Dendritic cell treated with granulocyte-macrophage colony-stimulating factor and Interleukin-4, amounts not matched to agents 40 ng/mL and 50 ng/mL, for 4 days (primary cell): Measurements from ENCODE around the gene CD86.
"Not testable (repeated sequence)": the region's sequence is repeated elsewhere in the genome, so short reads cannot be mapped to it uniquely, and the experiment has no call there.

Experiments used
- H3K27ac Mint-ChIP-seq: one replicate; pipeline ENCODE4 v1.8.0; 2022; ENCODE audit warnings: mild to moderate bottlenecking, mixed read lengths
- H3K27me3 Mint-ChIP-seq: one replicate; pipeline ENCODE4 v1.8.0; 2022; ENCODE audit warnings: mild to moderate bottlenecking, mixed read lengths
- H3K36me3 Mint-ChIP-seq: one replicate; pipeline ENCODE4 v1.8.0; 2022; ENCODE audit warnings: low read depth, mixed read lengths
- H3K4me1 Mint-ChIP-seq: one replicate; pipeline ENCODE4 v1.8.0; 2022; ENCODE audit warnings: low read depth, mixed read lengths
- H3K4me3 Mint-ChIP-seq: one replicate; pipeline ENCODE4 v1.8.0; 2022; ENCODE audit warnings: mild to moderate bottlenecking, moderate library complexity, mixed read lengths
- H3K9me3 Mint-ChIP-seq: one replicate; pipeline ENCODE4 v1.8.0; 2022; ENCODE audit warnings: mixed read lengths
- intact Hi-C: fragments of 100-400 bp; cut with micrococcal nuclease; formaldehyde crosslinking; loops from one replicate; pipeline ENCODE4 v1.15.0; 2022

Gene CD86

DNA sequence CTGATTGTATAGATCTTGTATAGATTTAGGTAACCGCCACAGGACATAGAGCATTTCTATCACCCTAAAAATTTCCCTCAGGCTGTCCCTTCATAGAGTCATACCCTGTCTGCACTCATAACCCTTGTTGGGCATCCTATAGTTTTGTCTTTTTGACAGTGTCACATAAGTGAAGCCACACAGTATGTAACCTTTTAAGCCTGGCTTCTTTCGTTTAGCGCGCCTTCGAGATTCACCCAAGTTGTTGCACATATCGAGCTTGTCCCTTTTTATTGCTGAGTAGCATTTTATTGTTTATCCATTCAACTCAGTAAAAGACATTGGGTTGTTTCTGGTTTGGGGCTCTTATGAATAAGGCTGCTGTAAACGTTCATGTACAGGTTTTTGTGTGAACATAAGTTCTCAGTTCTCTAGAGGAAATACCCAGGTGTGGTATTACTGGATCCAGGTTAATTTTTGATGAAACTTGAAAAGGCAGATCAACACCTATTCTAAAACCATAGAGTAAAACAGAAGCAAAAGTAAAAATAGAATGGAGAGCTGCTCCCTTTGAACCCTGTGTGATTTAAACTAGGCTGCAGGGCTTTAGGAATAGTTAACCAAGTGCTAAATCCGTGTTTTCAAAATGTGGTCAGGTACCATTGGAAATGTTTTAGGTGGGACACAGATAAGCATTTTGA, 49.5 kb downstream of the CD86 start:
- H3K27me3 Mint-ChIP-seq = no peaks in the 10 kb centered on the region
- peaks cover 22% of the 10 kb centered on the region for H3K4me1 Mint-ChIP-seq
- no peak overlapping the region for H3K27ac Mint-ChIP-seq
- H3K9me3 Mint-ChIP-seq = no peaks in the 10 kb centered on the region
- H3K36me3 Mint-ChIP-seq = peaks cover 77% of the 10 kb centered on the region
- H3K4me3 Mint-ChIP-seq = no peak overlapping the region
- intact Hi-C loops = no loop called here

DNA sequence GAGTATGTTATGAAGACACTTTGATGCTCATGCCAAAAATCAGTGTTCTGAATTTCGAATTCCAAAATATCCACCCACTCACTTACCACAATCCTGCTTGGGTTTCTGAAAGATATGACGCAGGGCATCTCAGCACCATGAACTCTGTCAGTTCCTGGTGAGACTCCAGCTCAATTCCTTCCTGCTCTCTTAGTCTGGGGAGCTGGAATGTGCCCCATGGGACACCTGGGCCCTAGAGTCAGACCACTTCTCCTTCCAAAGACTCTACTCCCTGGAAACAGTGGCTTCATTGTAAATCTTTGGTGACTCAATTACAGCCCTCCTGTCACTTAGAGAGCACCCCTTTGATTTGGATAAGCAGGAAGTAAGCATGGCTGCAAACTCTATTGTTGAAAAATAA, 50.5 kb downstream of the CD86 start:
- Mint-ChIP-seq H3K36me3 (peaks cover 79% of the 10 kb centered on the region), H3K27ac (no peak overlapping the region), H3K9me3 (no peaks in the 10 kb centered on the region), H3K4me3 (no peak overlapping the region), H3K27me3 (no peaks in the 10 kb centered on the region), H3K4me1 (peaks cover 23% of the 10 kb centered on the region)
- intact Hi-C loops = no loop called here

DNA sequence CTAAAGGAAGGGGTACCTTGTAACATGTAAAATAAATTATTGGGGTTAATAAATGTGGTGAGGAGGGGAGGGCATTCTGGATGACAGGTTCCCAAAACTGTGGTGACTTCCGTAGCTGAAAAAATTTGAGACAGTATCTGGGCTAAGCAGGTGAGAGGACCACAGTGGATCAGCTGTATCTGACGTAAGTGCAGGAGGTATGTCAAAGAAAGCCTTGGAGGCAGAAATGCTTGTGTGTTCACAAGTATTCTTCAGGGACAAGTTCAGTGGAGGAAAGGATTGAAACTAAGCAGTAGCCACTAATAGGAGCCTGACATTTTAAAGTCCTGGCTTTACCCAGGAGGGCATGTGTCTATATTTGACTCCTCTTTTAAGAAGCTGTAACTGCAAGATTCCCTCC, 52.0 kb downstream of the CD86 start:
- no peak overlapping the region for H3K4me3 Mint-ChIP-seq
- H3K27me3 Mint-ChIP-seq = no peaks in the 10 kb centered on the region
- peaks cover 30% of the 10 kb centered on the region for H3K4me1 Mint-ChIP-seq
- intact Hi-C loops = no loop called here
- no peak overlapping the region for H3K27ac Mint-ChIP-seq
- H3K36me3 Mint-ChIP-seq = peaks cover 81% of the 10 kb centered on the region
- no peaks in the 10 kb centered on the region for H3K9me3 Mint-ChIP-seq

DNA sequence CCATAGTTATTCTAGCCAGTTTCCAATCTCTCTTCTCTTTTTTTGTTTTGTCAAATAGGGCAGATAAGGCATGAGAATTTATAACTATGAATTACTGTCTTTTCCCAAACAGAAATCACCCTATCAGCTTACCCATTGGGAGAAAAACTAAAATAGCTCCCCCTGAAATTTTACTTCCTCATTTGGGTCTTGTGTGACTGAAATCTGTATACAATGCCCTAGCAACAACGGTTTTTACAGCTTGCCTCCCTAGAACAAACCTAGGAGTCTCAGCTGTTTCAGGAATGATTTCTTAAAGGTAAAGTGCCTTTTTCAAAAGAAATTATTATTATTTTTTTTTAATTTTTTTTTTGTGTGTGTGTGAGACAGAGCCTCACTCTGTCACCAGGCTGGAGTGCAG, 56.8 kb downstream of the CD86 start:
- intact Hi-C loops = no loop called here
- Mint-ChIP-seq H3K36me3 (peaks cover 79% of the 10 kb centered on the region), H3K9me3 (no peaks in the 10 kb centered on the region), H3K27ac (no peak overlapping the region), H3K4me3 (no peak overlapping the region), H3K27me3 (no peaks in the 10 kb centered on the region), H3K4me1 (peaks cover 13% of the 10 kb centered on the region)

DNA sequence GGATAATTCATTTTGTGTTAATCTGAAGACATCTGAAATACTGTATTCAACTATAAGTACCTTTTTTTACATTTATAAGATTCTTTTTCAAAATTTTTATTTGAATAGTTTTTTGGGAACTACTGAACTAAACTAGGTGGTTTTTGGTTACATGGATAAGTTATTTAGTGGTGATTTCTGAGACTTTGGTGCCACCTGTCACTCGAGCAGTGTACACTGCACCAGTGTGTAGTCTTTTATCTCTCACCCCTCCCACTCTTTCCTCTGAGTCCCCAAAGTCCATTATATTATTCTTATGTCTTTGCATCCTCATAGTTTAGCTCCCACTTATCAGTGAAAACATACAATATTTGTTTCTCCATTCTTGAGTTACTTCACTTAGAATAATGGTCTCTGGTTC, 57.6 kb downstream of the CD86 start:
- Mint-ChIP-seq H3K9me3 (no peaks in the 10 kb centered on the region), H3K4me1 (peaks cover 13% of the 10 kb centered on the region), H3K36me3 (peaks cover 79% of the 10 kb centered on the region), H3K4me3 (no peak overlapping the region), H3K27me3 (no peaks in the 10 kb centered on the region), H3K27ac (no peak overlapping the region)
- intact Hi-C loops = no loop called here

DNA sequence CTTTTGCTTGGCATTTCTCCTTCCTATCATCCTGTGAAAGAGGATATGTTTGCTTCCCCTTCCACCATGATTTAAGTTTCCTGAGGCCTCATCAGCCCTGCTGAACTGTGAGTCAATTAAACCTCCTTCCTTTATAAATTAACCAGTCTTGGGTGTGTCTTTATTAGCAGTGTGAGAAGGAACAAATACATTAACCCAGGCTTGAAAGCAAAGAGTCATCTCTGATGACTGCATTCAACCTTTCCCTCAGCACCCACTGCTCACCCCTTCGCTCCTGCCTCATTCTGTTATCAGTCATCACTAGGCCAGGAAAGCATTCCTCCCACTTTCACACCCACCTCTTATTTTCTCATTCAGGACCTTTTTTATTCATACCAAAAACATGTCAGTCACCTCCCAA, 68.7 kb downstream of the CD86 start:
- Mint-ChIP-seq H3K9me3 (peaks cover 9% of the 10 kb centered on the region), H3K27ac (peak overlapping the region; percentile 7), H3K4me1 (peaks cover 26% of the 10 kb centered on the region), H3K4me3 (no peak overlapping the region), H3K27me3 (no peaks in the 10 kb centered on the region), H3K36me3 (peaks cover 67% of the 10 kb centered on the region)
- intact Hi-C loops = no loop called here

DNA sequence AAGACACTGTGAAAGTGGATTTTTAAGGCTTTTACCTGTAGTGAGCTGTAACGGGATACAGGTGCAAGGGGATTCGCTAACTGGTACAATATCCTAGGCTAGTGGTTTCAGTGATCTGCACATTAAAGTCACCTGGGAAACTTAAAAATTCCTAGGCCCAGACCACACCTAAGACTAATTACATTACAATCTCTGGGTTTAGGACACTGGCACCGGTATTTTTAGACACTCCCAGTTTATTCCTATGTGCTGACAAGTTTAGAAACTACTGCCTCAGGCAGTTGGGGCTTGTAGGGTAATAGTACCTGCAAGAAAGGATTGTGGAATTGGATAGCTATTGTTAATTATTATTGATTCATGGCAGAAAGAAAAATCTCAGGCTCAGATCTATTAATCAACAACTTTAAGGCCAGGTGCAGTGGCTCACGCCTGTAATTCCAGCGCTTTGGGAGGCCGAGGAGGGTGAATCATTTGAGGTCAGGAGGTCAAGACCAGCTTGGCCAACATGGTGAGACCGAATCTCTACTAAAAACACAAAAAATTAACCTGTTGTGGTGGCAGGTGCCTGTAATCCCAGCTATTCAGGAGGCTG, 77.9 kb downstream of the CD86 start:
- Mint-ChIP-seq H3K27me3 (no peaks in the 10 kb centered on the region), H3K36me3 (no peaks in the 10 kb centered on the region), H3K4me1 (peaks cover 5% of the 10 kb centered on the region), H3K27ac (no peak overlapping the region), H3K9me3 (no peaks in the 10 kb centered on the region), H3K4me3 (no peak overlapping the region)
- intact Hi-C loops = no loop called here

DNA sequence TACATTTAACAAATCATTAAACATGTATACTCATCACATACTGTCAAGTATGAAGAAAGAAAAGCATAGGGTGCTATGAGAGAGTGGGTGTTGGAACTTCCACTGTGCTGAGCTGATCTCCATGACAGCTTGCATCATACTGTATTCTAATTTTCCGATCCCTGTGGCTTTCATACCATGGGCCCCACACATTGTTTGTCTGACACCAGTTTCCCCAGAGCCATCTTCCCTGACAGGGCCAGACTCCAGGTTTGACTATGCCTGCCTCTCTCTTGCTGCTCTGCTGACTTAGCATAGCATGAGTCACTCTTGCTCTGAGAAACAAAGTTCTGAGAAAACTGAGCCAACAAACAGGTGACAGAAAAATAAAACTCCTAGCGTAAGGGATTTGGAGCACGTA, 91.3 kb downstream of the CD86 start:
- Mint-ChIP-seq H3K36me3 (no peaks in the 10 kb centered on the region), H3K27ac (no peak overlapping the region), H3K4me3 (no peak overlapping the region), H3K27me3 (no peaks in the 10 kb centered on the region), H3K4me1 (peaks cover 6% of the 10 kb centered on the region), H3K9me3 (peaks cover 17% of the 10 kb centered on the region)
- intact Hi-C loops = no loop called here

DNA sequence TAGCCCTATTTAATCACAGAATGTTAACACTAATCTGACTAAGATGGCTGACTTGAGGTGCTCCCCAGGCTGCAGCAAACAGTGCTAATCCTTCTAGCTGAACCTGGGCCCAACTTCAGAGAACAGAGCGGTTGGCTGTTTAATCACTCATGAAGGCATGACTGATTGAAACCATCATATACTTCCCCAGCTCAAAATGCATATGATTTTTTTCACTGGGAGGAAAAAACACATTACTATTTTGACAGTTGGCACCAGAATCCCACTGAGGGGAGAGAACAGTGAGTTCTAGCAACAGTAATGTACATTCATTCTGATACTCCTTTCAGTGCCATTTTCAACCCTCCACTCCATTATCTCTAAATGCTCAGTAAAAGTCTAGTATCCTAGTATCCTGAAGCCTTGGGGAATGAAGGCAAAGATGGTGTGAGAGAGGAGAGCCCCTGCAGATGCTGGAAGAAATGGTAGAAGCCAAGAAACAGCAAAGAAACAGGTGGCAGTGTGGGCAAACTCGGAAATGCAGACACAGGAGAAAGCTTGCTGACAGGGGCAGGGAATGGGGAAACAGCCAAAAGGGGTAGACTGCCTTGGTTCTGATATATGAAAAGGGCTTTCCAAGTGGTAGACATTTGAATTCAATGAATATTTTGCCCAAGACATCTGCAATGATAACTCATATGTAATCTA, 93.9 kb downstream of the CD86 start:
- peaks cover 23% of the 10 kb centered on the region for H3K9me3 Mint-ChIP-seq
- H3K27me3 Mint-ChIP-seq = no peaks in the 10 kb centered on the region
- H3K27ac Mint-ChIP-seq = no peak overlapping the region
- no peak overlapping the region for H3K4me3 Mint-ChIP-seq
- H3K36me3 Mint-ChIP-seq = peaks cover 9% of the 10 kb centered on the region
- peaks cover 6% of the 10 kb centered on the region for H3K4me1 Mint-ChIP-seq
- intact Hi-C loops = no loop called here

DNA sequence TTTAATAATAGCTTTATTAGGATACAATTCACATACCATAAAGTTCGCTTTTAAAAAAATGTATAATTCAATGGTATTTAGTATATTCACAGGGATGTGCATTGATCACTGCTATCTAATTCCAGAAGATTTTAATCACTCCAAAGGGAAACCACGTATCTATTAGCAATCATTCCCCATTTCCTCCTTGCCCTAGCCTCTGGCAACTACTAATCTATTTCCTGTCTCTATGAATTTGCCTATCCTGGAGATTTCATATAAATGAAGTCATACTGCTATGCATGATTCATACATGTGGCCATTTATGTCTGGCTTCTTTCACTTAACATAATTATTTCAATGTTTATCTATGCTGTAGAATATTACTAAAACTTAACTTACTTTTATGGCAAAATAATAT, 96.3 kb downstream of the CD86 start:
- Mint-ChIP-seq H3K27ac (no peak overlapping the region), H3K4me3 (no peak overlapping the region), H3K36me3 (peaks cover 22% of the 10 kb centered on the region), H3K27me3 (no peaks in the 10 kb centered on the region), H3K4me1 (peaks cover 3% of the 10 kb centered on the region), H3K9me3 (peaks cover 47% of the 10 kb centered on the region)
- intact Hi-C loops = no loop called here

DNA sequence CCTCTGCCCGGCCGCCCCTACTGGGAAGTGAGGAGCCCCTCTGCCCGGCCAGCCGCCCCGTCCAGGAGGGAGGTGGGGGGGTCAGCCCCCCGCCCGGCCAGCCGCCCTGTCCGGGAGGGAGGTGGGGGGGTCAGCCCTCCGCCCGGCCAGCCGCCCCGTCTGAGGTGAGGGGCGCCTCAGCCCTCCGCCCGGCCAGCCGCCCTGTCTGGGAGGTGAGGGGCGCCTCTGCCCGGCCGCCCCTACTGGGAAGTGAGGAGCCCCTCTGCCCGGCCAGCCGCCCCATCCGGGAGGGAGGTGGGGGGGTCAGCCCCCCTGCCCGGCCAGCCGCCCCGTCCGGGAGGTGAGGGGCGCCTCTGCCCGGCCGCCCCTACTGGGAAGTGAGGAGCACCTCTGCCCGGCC, 109.8 kb downstream of the CD86 start:
- intact Hi-C loops, H3K27me3 Mint-ChIP-seq, H3K27ac Mint-ChIP-seq, H3K36me3 Mint-ChIP-seq, H3K4me1 Mint-ChIP-seq, H3K4me3 Mint-ChIP-seq: not testable (repeated sequence)
- H3K9me3 Mint-ChIP-seq = peaks cover 36% of the 10 kb centered on the region

DNA sequence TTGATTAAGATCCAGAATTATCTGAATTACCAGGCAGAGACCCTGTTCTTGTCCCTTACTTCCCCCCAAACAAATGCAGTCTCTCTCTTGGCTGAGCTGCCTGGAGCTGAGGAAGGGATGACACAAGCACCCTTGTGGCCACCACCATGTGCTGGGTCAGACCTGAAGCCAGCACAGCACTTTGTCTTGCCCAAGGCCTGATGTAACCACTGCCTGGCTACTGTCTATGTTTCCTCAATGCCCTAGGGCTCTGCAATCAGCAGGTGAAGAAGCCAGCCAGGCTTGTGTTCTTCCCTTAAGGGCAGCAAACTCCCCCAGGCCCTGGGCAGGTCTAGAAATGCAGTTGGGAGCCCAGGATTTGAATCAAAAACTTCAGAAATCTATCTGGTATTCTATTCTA, 112.5 kb downstream of the CD86 start:
- Mint-ChIP-seq H3K4me3 (no peak overlapping the region), H3K27ac (no peak overlapping the region), H3K36me3 (no peaks in the 10 kb centered on the region), H3K27me3 (no peaks in the 10 kb centered on the region), H3K4me1 (no peaks in the 10 kb centered on the region), H3K9me3 (peaks cover 28% of the 10 kb centered on the region)
- intact Hi-C loops = no loop called here

DNA sequence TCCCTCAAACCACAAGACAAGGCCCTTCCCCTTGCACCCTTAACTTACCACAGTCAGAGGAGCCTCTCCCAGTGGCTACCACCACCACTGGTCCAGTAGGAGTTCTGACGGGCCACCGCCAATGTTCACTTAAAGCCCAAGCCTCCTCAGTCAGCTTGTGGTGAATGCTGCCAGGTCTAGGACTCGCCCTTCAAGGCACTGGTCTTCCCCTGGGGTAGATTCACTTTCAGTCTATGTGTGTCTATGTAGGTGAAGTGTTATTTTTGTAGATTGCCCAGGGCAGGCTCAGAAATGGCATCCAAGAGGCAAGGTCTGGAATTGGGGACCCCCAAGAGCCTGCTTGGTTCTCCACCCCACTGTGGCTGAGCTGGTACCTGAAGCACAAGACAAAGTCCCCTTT, 112.9 kb downstream of the CD86 start:
- H3K4me3 Mint-ChIP-seq = no peak overlapping the region
- no peak overlapping the region for H3K27ac Mint-ChIP-seq
- H3K4me1 Mint-ChIP-seq = no peaks in the 10 kb centered on the region
- H3K27me3 Mint-ChIP-seq = no peaks in the 10 kb centered on the region
- intact Hi-C loops = no loop called here
- H3K9me3 Mint-ChIP-seq = peaks cover 28% of the 10 kb centered on the region
- H3K36me3 Mint-ChIP-seq = no peaks in the 10 kb centered on the region

DNA sequence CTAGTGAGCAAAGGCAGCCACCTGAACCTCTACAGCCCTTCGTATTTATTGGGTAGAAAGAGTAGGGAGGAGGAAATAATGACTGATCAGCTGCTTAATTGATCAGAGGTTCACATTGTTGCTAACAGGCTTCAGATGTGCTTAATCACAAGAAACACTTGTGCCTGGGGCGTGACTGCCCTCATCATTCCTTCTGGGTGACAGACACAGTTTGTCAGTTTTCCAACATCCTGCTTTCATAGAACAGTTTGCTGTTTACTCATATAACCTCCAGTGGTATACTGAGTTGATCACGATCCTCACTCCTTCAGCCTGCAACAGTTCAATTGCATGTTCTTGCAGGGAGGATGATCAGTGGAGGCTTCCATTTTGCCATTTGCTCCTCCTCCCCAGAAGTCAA, 114.7 kb downstream of the CD86 start:
- intact Hi-C loops = no loop called here
- Mint-ChIP-seq H3K4me3 (no peak overlapping the region), H3K27ac (no peak overlapping the region), H3K4me1 (no peaks in the 10 kb centered on the region), H3K36me3 (no peaks in the 10 kb centered on the region), H3K27me3 (no peaks in the 10 kb centered on the region), H3K9me3 (peaks cover 36% of the 10 kb centered on the region)
